Right lobe of liver (tissue), 4 donors: Measurements from ENCODE around the gene EIF3L.

Source experiments
- POLR2A ChIP-seq: fragments of 450-650 bp; IDR thresholded peaks from one replicate; pipeline ENCODE4 v1.6.1; 2017; ENCODE audit warnings: antibody characterized with exemption, mild to moderate bottlenecking
- TF ChIP-seq, protein P1 (sequence below), 4 donors: fragments of 200-600 bp in 3 of 4; fragments of 450-650 bp in 1 of 4; IDR thresholded peaks; one replicate each; pipeline versions ENCODE4 v1.5.1 to v1.8.0; 2016 to 2022; ENCODE audit warnings: antibody characterized with exemption in 4 of 4, mild to moderate bottlenecking in 2 of 4
- donor health status: DM: no; HTN: no; CAD: no.
- donor health status: DM: no; HTN: no; CAD: no.
- donor health status: DM: no; HTN: yes; CAD: no.

DNA sequence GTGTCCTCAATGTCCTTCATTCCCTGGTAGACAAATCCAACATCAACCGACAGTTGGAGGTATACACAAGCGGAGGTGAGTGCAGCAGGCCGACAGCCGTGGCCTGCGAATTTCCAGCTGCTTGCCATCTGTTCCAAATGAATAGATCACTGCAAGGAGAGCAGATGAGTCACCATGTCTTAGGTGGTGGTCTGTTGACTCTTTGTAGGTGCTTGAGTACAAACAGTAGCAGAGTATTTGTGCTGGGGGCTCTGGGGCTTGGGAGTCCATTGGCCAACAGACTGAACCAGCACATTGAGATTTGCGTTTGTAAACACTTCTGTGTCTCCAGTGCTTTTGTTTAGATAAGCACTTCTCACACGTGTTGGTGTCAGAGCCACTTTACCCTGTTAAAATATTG, 21.1 kb downstream of the EIF3L start:
- no peak for TF ChIP-seq POLR2A
- TF ChIP-seq, protein P1, sequence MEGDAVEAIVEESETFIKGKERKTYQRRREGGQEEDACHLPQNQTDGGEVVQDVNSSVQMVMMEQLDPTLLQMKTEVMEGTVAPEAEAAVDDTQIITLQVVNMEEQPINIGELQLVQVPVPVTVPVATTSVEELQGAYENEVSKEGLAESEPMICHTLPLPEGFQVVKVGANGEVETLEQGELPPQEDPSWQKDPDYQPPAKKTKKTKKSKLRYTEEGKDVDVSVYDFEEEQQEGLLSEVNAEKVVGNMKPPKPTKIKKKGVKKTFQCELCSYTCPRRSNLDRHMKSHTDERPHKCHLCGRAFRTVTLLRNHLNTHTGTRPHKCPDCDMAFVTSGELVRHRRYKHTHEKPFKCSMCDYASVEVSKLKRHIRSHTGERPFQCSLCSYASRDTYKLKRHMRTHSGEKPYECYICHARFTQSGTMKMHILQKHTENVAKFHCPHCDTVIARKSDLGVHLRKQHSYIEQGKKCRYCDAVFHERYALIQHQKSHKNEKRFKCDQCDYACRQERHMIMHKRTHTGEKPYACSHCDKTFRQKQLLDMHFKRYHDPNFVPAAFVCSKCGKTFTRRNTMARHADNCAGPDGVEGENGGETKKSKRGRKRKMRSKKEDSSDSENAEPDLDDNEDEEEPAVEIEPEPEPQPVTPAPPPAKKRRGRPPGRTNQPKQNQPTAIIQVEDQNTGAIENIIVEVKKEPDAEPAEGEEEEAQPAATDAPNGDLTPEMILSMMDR (IDR thresholded peaks at IDR 0.05): no peak
